ENCODE measurements around the gene IRF7.

The IRF7 gene

DNA sequence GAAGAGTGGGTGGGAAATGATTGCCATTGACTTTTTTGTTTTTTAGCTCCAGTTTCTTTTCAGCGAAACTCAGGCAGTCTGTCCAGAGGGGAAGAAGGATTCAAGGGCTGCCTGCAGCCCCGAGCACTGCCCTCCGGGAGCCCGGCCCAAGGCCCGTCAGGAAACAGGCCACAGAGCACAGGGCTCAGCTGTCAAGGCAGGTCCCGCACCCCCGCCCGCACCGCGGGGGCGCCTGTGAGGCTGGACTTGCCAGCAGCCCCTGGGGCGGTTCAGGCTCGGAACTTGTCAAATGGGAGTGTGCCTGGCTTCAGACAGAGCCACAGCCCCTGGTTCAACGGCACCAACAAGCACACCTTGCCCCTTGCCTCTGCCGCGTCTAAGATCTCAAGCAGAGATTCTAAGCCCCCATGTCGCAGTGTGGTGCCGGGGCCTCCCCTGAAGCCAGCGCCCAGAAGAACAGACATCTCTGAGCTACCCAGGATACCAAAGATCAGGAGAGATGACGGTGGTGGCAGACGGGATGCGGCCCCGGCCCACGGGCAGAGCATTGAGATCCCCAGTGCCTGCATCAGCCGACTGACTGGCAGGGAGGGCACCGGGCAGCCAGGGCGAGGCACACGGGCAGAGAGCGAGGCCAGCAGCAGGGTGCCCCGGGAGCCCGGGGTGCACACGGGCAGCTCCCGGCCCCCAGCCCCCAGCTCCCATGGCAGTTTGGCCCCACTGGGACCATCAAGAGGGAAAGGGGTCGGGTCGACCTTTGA, 8.6 kb downstream of the IRF7 start:
- Histone ChIP-seq H3K9me3 (ENCODE audit: control extremely low read depth in 1 of 5, control insufficient read depth in 4 of 5, insufficient read depth in 2 of 5, low read depth in 1 of 5, low read length in 4 of 5) (no peaks in the 10 kb centered on the region), H3K4me3 (ENCODE audit: control insufficient read depth in 1 of 7, extremely low read depth in 1 of 7, insufficient read depth in 4 of 7, low read depth in 2 of 7, low read length in 6 of 7) (no peak overlapping the region), H3K27me3 (replicated peaks in 2 of 5; ENCODE audit: control insufficient read depth in 4 of 5, insufficient read depth in 5 of 5, low read length in 4 of 5) (no peaks in the 10 kb centered on the region), H3K27ac (ENCODE audit: insufficient read depth in 1 of 2, low read depth in 1 of 2, low read length in 2 of 2, poor library complexity in 1 of 2, severe bottlenecking in 2 of 2) (no peak overlapping the region), H3K36me3 (ENCODE audit: control insufficient read depth in 4 of 4, insufficient read depth in 4 of 4, low read length in 3 of 4) (peaks cover 18 to 94% (median 80%) of the 10 kb centered on the region in 4 experiments), H3K4me1 (ENCODE audit: control extremely low read depth in 1 of 4, control insufficient read depth in 4 of 4, insufficient read depth in 4 of 4, low read length in 3 of 4) (no peaks in the 10 kb centered on the region)
- CTCF ChIA-PET, result interaction anchor here (1.1 kb wide), 1 partner anchor 11 kb away, joined by 3 read pairs; no protein-coding TSS in a partner anchor
- POLR2A ChIA-PET, result no interaction called here
- 95% methylated on average over 26 of the region's 35 CpGs for WGBS (ENCODE audit: insufficient coverage)
- DNase-seq, result no peak

DNA sequence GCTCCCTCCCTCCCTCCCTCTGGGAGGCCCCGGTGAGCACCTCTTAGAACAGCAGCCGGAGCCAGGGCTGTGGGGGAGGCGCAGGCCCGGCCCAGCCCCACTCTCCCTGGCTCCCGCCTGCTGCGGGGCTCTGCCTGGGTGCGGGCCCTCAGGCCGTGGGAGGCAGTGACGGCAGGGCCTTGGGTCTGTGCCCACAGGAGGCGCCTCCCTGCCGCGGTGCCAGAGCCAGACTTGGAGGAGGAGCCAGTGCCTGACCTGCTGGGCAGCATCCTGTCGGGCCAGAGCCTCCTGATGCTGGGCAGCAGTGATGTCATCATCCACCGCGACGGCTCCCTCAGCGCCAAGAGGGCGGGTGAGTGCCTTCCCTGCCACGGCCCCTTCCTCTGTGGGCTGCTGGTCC, 9.5 kb downstream of the IRF7 start:
- POLR2A ChIA-PET, result no interaction called here
- DNase-seq, result no peak

DNA sequence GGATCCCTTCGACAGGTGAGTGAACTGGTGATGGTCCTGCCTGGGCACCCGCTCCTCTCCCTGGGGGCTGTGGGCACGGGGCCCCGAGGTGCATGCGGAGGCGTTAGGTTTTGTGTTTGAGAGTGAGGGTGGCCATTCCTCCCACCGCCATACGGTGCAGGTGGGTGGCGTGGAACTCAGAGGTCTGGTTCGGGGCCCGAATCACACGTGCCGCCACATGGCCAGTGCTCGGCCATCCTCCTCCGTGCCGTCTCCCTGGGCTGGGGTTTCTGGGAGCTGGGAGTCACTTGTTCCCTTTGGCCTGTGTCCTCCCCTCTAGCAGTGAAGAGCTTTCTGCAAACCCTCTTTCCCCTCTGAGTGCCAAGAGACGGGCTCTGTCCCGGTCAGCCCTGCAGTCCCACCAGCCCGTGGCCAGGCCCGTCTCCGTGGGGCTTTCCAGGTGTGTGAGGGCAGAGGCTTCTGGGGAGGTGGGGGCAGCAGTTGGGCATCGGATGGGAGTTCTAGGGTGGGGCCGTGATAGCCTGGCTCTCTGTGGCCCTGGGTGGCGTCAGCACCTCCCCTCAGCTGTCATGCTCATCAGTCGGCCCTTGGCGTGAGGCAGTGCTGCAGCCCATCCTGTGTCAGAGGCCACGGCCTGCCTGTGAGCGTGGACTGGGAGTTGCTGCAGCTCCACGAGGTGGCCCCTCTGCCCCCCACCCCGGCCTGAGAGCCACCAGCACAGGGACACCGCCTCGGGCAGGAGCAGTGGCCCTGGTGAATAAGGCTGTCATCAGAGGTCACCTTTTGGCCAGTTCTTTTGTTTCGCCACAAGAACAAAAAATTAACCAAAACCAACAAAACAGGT, 10.2 kb downstream of the IRF7 start:
- DNase-seq, result no peak
- no peak overlapping the region for H3K4me3 ChIP-seq (ENCODE audit: control insufficient read depth in 1 of 7, extremely low read depth in 1 of 7, insufficient read depth in 4 of 7, low read depth in 2 of 7, low read length in 6 of 7)
- ChIA-PET POLR2A (interaction anchor here (0.6 kb wide), 1 partner anchor 60 kb away, joined by 3 read pairs; no protein-coding TSS in a partner anchor), CTCF (interaction anchor here (1.1 kb wide), 1 partner anchor 18 kb away, joined by 4 read pairs; no protein-coding TSS in a partner anchor)
- H3K36me3 ChIP-seq (ENCODE audit: control insufficient read depth in 4 of 4, insufficient read depth in 4 of 4, low read length in 3 of 4), result peaks cover 22 to 92% (median 75%) of the 10 kb centered on the region in 4 experiments
- H3K9me3 ChIP-seq (ENCODE audit: control extremely low read depth in 1 of 5, control insufficient read depth in 4 of 5, insufficient read depth in 2 of 5, low read depth in 1 of 5, low read length in 4 of 5), result no peaks in the 10 kb centered on the region
- no peaks in the 10 kb centered on the region for H3K4me1 ChIP-seq (ENCODE audit: control extremely low read depth in 1 of 4, control insufficient read depth in 4 of 4, insufficient read depth in 4 of 4, low read length in 3 of 4)
- H3K27ac ChIP-seq (ENCODE audit: insufficient read depth in 1 of 2, low read depth in 1 of 2, low read length in 2 of 2, poor library complexity in 1 of 2, severe bottlenecking in 2 of 2), result no peak overlapping the region
- WGBS (ENCODE audit: insufficient coverage), result 98% methylated on average over 24 of the region's 33 CpGs
- H3K27me3 ChIP-seq (replicated peaks in 2 of 5; ENCODE audit: control insufficient read depth in 4 of 5, insufficient read depth in 5 of 5, low read length in 4 of 5), result no peaks in the 10 kb centered on the region

More for the DNA sequence above, 9.5 kb downstream of the IRF7 start:
- peaks cover 23 to 95% (median 80%) of the 10 kb centered on the region in 4 experiments for H3K36me3 ChIP-seq (ENCODE audit: control insufficient read depth in 4 of 4, insufficient read depth in 4 of 4, low read length in 3 of 4)
- H3K4me1 ChIP-seq (ENCODE audit: control extremely low read depth in 1 of 4, control insufficient read depth in 4 of 4, insufficient read depth in 4 of 4, low read length in 3 of 4), result no peaks in the 10 kb centered on the region
- 94% methylated on average over 18 of the region's 19 CpGs for WGBS (ENCODE audit: insufficient coverage)
- no peaks in the 10 kb centered on the region for H3K9me3 ChIP-seq (ENCODE audit: control extremely low read depth in 1 of 5, control insufficient read depth in 4 of 5, insufficient read depth in 2 of 5, low read depth in 1 of 5, low read length in 4 of 5)
- no peaks in the 10 kb centered on the region for H3K27me3 ChIP-seq (replicated peaks in 2 of 5; ENCODE audit: control insufficient read depth in 4 of 5, insufficient read depth in 5 of 5, low read length in 4 of 5)
- CTCF ChIA-PET, result interaction anchor here (1.1 kb wide), 1 partner anchor 10 kb away, joined by 3 read pairs; no protein-coding TSS in a partner anchor
- H3K4me3 ChIP-seq (ENCODE audit: control insufficient read depth in 1 of 7, extremely low read depth in 1 of 7, insufficient read depth in 4 of 7, low read depth in 2 of 7, low read length in 6 of 7), result no peak overlapping the region
- no peak overlapping the region for H3K27ac ChIP-seq (ENCODE audit: insufficient read depth in 1 of 2, low read depth in 1 of 2, low read length in 2 of 2, poor library complexity in 1 of 2, severe bottlenecking in 2 of 2)

DNA sequence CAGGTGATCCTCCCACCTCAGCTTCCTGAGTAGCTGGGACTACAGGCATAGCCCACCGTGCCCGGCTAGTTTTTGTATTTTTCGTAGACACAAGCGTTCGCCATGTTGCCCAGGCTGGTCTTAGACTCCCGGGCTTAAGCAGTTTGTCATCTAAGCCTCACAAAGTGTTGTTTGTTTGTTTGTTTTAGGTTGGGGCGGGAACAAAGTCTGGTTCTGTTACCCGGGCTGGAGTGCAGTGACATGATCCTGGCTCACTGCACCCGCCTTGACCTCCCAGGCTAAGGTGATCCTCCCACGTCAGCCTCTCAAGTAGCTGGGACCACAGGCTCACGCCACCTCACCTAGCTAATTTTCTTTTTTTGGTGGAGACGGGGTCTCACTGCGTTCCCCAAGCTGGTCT, 12.6 kb downstream of the IRF7 start:
- 99% methylated on average over 9 of the region's 13 CpGs for WGBS (ENCODE audit: insufficient coverage)
- peaks cover 23 to 86% (median 73%) of the 10 kb centered on the region in 4 experiments for H3K36me3 ChIP-seq (ENCODE audit: control insufficient read depth in 4 of 4, insufficient read depth in 4 of 4, low read length in 3 of 4)

DNA sequence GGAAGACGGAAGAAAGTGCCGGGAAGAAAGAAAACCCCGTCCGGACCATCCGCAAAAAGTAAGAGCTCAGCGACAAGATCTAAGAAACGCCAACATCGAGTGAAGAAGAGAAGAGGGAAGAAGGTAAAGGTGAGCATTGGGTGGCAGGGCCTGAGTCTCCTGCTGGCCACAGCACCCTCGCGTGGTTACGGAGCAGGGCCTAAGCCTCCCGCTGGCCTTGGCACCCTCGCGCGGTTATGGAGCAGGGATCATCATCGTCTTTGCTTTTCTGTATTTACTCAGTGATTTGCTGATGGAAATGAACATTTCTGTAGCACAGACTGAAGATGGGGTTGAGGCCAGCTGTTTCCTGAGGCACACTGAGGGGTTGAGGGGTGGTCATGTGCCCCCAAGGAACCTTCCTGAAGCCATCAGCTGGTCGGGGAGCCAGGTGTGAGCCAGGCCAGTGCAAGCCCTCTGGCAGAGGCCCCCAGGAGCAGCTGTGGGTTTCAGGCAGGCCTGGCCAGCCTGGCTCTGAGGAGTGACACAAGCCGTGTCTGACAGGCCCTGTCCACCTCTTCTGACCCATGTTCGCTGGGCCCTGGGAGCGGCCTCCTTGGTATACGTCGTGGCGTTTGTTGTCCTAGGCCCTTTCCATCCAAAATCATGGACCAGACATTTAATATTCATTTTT, 14.0 kb downstream of the IRF7 start:
- 98% methylated on average over 9 of the region's 23 CpGs for WGBS (ENCODE audit: insufficient coverage)
- POLR2A ChIA-PET, result interaction anchor here (0.6 to 0.9 kb wide), 2 partner anchors 9 to 21 kb away, joined by 7 to 9 read pairs; no protein-coding TSS in a partner anchor
- DNase-seq, result no peak
- Histone ChIP-seq H3K36me3 (ENCODE audit: control insufficient read depth in 4 of 4, insufficient read depth in 4 of 4, low read length in 3 of 4) (peaks cover 23 to 86% (median 72%) of the 10 kb centered on the region in 4 experiments), H3K4me3 (ENCODE audit: control insufficient read depth in 1 of 7, extremely low read depth in 1 of 7, insufficient read depth in 4 of 7, low read depth in 2 of 7, low read length in 6 of 7) (no peak overlapping the region), H3K4me1 (ENCODE audit: control extremely low read depth in 1 of 4, control insufficient read depth in 4 of 4, insufficient read depth in 4 of 4, low read length in 3 of 4) (peaks cover 0 to 4% (median 0%) of the 10 kb centered on the region in 4 experiments), H3K9me3 (ENCODE audit: control extremely low read depth in 1 of 5, control insufficient read depth in 4 of 5, insufficient read depth in 2 of 5, low read depth in 1 of 5, low read length in 4 of 5) (no peaks in the 10 kb centered on the region), H3K27me3 (replicated peaks in 2 of 5; ENCODE audit: control insufficient read depth in 4 of 5, insufficient read depth in 5 of 5, low read length in 4 of 5) (no peaks in the 10 kb centered on the region), H3K27ac (ENCODE audit: insufficient read depth in 1 of 2, low read depth in 1 of 2, low read length in 2 of 2, poor library complexity in 1 of 2, severe bottlenecking in 2 of 2) (no peak overlapping the region)
- CTCF ChIA-PET, result interaction anchor here (1.5 kb wide), 1 partner anchor 13 kb away, joined by 3 read pairs; no protein-coding TSS in a partner anchor

More for the DNA sequence above, 12.6 kb downstream of the IRF7 start:
- Histone ChIP-seq H3K4me1 (ENCODE audit: control extremely low read depth in 1 of 4, control insufficient read depth in 4 of 4, insufficient read depth in 4 of 4, low read length in 3 of 4) (no peaks in the 10 kb centered on the region), H3K27ac (ENCODE audit: insufficient read depth in 1 of 2, low read depth in 1 of 2, low read length in 2 of 2, poor library complexity in 1 of 2, severe bottlenecking in 2 of 2) (no peak overlapping the region), H3K9me3 (ENCODE audit: control extremely low read depth in 1 of 5, control insufficient read depth in 4 of 5, insufficient read depth in 2 of 5, low read depth in 1 of 5, low read length in 4 of 5) (no peaks in the 10 kb centered on the region), H3K4me3 (ENCODE audit: control insufficient read depth in 1 of 7, extremely low read depth in 1 of 7, insufficient read depth in 4 of 7, low read depth in 2 of 7, low read length in 6 of 7) (no peak overlapping the region), H3K27me3 (replicated peaks in 2 of 5; ENCODE audit: control insufficient read depth in 4 of 5, insufficient read depth in 5 of 5, low read length in 4 of 5) (no peaks in the 10 kb centered on the region)
- ChIA-PET POLR2A (no interaction called here), CTCF (interaction anchor here (1.4 kb wide), 1 partner anchor 8 kb away, joined by 4 read pairs; no protein-coding TSS in a partner anchor)
- no peak for DNase-seq

DNA sequence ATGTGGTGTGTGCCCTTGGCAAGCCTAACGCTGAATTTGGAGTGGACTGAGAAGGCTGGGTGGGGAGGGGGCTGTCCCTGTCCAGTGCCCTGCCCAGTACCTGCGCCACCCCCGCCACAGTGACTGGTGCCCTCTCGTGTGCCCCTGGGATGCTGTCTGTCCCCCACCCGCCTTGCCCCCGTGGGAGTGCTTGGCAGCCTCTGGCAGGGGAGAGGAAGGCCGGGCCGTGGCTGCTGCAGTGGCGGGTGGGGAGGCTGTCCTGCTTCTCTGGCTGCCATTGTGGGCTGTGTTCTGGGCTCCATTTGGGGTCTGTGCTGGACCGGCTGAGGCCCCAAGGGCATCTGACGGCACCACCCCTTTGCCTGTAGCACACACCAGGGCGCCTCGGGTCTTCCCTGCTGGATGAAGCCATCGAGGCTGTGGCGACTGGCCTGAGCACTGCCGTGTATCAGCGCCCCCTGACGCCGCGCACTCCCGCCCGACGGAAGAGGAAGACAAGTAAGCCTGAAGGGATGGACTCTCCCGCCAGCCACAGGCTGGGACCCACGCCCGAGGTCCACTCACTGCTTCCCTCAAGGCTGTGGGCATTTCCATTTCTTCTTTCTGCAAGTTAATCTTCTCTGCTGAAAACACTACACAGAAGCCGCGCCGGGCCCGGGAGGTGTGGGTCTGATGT, 17.6 kb downstream of the IRF7 start:
- H3K9me3 ChIP-seq (ENCODE audit: control extremely low read depth in 1 of 5, control insufficient read depth in 4 of 5, insufficient read depth in 2 of 5, low read depth in 1 of 5, low read length in 4 of 5), result no peaks in the 10 kb centered on the region
- no peak overlapping the region for H3K27ac ChIP-seq (ENCODE audit: insufficient read depth in 1 of 2, low read depth in 1 of 2, low read length in 2 of 2, poor library complexity in 1 of 2, severe bottlenecking in 2 of 2)
- WGBS (ENCODE audit: insufficient coverage), result 99% methylated on average over 27 of the region's 30 CpGs
- H3K4me1 ChIP-seq (ENCODE audit: control extremely low read depth in 1 of 4, control insufficient read depth in 4 of 4, insufficient read depth in 4 of 4, low read length in 3 of 4), result peaks cover 0 to 12% (median 2%) of the 10 kb centered on the region in 4 experiments
- no peak overlapping the region for H3K4me3 ChIP-seq (ENCODE audit: control insufficient read depth in 1 of 7, extremely low read depth in 1 of 7, insufficient read depth in 4 of 7, low read depth in 2 of 7, low read length in 6 of 7)
- H3K27me3 ChIP-seq (replicated peaks in 2 of 5; ENCODE audit: control insufficient read depth in 4 of 5, insufficient read depth in 5 of 5, low read length in 4 of 5), result no peaks in the 10 kb centered on the region
- H3K36me3 ChIP-seq (ENCODE audit: control insufficient read depth in 4 of 4, insufficient read depth in 4 of 4, low read length in 3 of 4), result peaks cover 21 to 85% (median 65%) of the 10 kb centered on the region in 4 experiments
- ChIA-PET CTCF (no interaction called here), POLR2A (no interaction called here)
- no peak for DNase-seq
